Panc1 (cell line): ENCODE measurements around the gene TRIM44. TPM values are rescaled to one million over a fixed set of nuclear protein-coding genes. Genes with fewer than 3 reads are reported as not detected.

ENCODE experiments used
- ATAC-seq: fragments of 200-7000 bp; cut with Tn5 transposase; 2 replicates; pipeline ENCODE4 v1.9.1; 2020; ENCODE audit warnings: mild to moderate bottlenecking, moderate library complexity
- BruUV-seq: library from RNA; stranded (reverse); fragments of 400-500 nt; replicated peaks from 2 replicates; lab custom pipeline; 2021; lab: Mats Ljungman, UMichigan
- CTCF ChIA-PET: fragments of 300-600 bp; sonication (Branson Sonifier 250); formaldehyde crosslinking; loops from one replicate; lab custom pipeline; 2022; ENCODE audit warnings: antibody characterized with exemption; lab: Charles Lee
- POLR2A ChIA-PET: fragments of 300-600 bp; sonication (Branson Sonifier 250); formaldehyde crosslinking; loops from one replicate; lab custom pipeline; 2022; ENCODE audit warnings: antibody characterized with exemption; lab: Charles Lee
- DNase-seq: peaks from one replicate; pipeline ENCODE4 v3.0.0-alpha.2; 2010; ENCODE audit warnings: low read depth, low spot score
- H3K27ac ChIP-seq: 2 replicates; pipeline ENCODE4 v1.5.1; 2011; ENCODE audit warnings: mild to moderate bottlenecking, low read length, inconsistent platforms
- H3K27me3 ChIP-seq: fragments of 200-500 bp; sonication (Bioruptor generic); 2 replicates; pipeline ENCODE4 v1.6.0; 2014; ENCODE audit warnings: low read length, inconsistent platforms; ENCODE audit not compliant: control insufficient read depth, insufficient read depth
- H3K36me3 ChIP-seq: fragments of 200-500 bp; sonication (Bioruptor generic); 2 replicates; pipeline ENCODE4 v1.5.1; 2014; ENCODE audit warnings: inconsistent platforms, mild to moderate bottlenecking, low read length, moderate library complexity; ENCODE audit not compliant: control insufficient read depth, insufficient read depth
- H3K4me1 ChIP-seq: 2 replicates; pipeline ENCODE4 v1.5.1; 2011; ENCODE audit warnings: inconsistent platforms, mild to moderate bottlenecking, low read length, moderate library complexity; ENCODE audit not compliant: control insufficient read depth, insufficient read depth
- H3K4me3 ChIP-seq, 2 experiments: 2 replicates each; pipeline ENCODE4 v1.5.1; 2011 to 2012; ENCODE audit warnings: low read depth in 2 of 2, low read length in 2 of 2, mild to moderate bottlenecking in 2 of 2, inconsistent platforms in 1 of 2, moderate library complexity in 1 of 2
- H3K9me3 ChIP-seq: fragments of 200-500 bp; sonication (Bioruptor generic); 2 replicates; pipeline ENCODE4 v1.5.1; 2014; ENCODE audit warnings: low read depth, mild to moderate bottlenecking, inconsistent platforms, low read length, moderate library complexity; ENCODE audit not compliant: control insufficient read depth, insufficient read depth
- POLR2AphosphoS5 ChIP-seq: IDR thresholded peaks from 2 replicates; pipeline ENCODE4 v1.6.1; 2012; ENCODE audit warnings: mild to moderate bottlenecking, low read depth, low read length, moderate library complexity
- SIN3A ChIP-seq: IDR thresholded peaks from 2 replicates; pipeline ENCODE4 v1.6.1; 2012; ENCODE audit warnings: low read depth, mild to moderate bottlenecking, low read length, moderate library complexity, borderline replicate concordance; ENCODE audit not compliant: insufficient read depth
- TCF7L2 ChIP-seq: IDR thresholded peaks from 2 replicates; pipeline ENCODE4 v1.6.1; 2011; ENCODE audit warnings: mild to moderate bottlenecking, low read depth, low read length, inconsistent platforms
- in situ Hi-C: cut with HindIII; loops from 2 replicates; pipeline ENCODE4 v1.10.0; 2016; ENCODE audit warnings: low sequenced_read_pairs, low pct_unique_long_range_greater_than_20kb
- intact Hi-C: fragments of 100-400 bp; cut with micrococcal nuclease; formaldehyde crosslinking; loops from one replicate; pipeline ENCODE4 v1.10.0; 2022; ENCODE audit not compliant: unreplicated experiment
- total RNA-seq: library from RNA; stranded (reverse); gene quantifications from one replicate; pipeline ENCODE4 v1.2.1, GENCODE V29; 2021; ENCODE audit not compliant: unreplicated experiment
- TF ChIP-seq, protein P1 (sequence below), 2 experiments: IDR thresholded peaks; 2 replicates each; pipeline ENCODE4 v1.6.1; 2011 to 2012; ENCODE audit warnings: low read depth in 2 of 2, control low read depth in 1 of 2, low read length in 1 of 2, mild to moderate bottlenecking in 1 of 2, moderate library complexity in 1 of 2; ENCODE audit not compliant: insufficient read depth in 1 of 2
- TF ChIP-seq, protein P2 (sequence below): fragments of 450-650 bp; IDR thresholded peaks from 2 replicates; pipeline ENCODE4 v1.5.1; 2017; ENCODE audit warnings: mild to moderate bottlenecking

TRIM44 gene
- total RNA-seq, 1 experiment from 2014 or later = 80.3 TPM

DNA sequence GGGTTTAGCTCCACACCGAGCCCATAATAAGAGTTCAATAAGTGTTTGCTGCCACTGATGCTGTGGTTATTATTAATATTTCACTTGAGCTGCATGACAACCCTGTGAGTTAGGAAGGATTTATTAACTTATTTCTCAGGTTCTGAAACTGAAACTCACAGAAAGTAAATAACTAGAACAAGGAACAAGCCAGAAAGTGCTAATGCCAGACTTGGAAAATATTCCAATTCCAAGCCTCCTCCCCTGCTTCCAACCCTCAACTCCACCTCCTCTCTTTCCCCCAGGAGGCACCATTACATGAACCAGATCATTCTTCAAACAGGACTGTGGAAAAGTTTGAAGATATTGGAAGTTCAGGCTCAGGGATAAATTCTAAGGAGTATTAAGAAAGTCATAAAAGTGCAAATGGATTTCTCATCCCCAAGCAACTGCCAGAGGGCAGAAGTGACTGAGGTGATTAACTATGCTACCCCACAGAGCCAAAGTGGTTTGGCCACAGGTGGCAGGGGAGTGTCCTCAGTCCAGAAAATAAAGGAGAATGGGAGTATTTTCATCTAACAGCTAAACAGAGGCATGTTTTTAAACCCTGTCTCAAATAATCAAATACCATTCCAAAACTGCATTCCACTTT lies 47.5 kb upstream of the TRIM44 start:
- intact Hi-C loops = loop anchor here (5.0 to 10.0 kb wide), 3 partner anchors 207 to 532 kb away; no protein-coding TSS in a partner anchor
- Histone ChIP-seq H3K4me1 (peaks cover 18% of the 10 kb centered on the region), H3K27me3 (peaks cover 12% of the 10 kb centered on the region), H3K36me3 (no peaks in the 10 kb centered on the region), H3K27ac (no peak overlapping the region), H3K4me3 (no peak overlapping the region), H3K9me3 (no peaks in the 10 kb centered on the region)
- BruUV-seq = no TSS peak
- DNase-seq (no peak), ATAC-seq (no peak)
- in situ Hi-C loops = no loop called here
- TF ChIP-seq, protein P1, sequence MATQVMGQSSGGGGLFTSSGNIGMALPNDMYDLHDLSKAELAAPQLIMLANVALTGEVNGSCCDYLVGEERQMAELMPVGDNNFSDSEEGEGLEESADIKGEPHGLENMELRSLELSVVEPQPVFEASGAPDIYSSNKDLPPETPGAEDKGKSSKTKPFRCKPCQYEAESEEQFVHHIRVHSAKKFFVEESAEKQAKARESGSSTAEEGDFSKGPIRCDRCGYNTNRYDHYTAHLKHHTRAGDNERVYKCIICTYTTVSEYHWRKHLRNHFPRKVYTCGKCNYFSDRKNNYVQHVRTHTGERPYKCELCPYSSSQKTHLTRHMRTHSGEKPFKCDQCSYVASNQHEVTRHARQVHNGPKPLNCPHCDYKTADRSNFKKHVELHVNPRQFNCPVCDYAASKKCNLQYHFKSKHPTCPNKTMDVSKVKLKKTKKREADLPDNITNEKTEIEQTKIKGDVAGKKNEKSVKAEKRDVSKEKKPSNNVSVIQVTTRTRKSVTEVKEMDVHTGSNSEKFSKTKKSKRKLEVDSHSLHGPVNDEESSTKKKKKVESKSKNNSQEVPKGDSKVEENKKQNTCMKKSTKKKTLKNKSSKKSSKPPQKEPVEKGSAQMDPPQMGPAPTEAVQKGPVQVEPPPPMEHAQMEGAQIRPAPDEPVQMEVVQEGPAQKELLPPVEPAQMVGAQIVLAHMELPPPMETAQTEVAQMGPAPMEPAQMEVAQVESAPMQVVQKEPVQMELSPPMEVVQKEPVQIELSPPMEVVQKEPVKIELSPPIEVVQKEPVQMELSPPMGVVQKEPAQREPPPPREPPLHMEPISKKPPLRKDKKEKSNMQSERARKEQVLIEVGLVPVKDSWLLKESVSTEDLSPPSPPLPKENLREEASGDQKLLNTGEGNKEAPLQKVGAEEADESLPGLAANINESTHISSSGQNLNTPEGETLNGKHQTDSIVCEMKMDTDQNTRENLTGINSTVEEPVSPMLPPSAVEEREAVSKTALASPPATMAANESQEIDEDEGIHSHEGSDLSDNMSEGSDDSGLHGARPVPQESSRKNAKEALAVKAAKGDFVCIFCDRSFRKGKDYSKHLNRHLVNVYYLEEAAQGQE (IDR thresholded peaks at IDR 0.05; ENCODE audit: insufficient read depth in 1 of 2, low read depth in 2 of 2, low read length in 1 of 2) = no peak
- no peak for TF ChIP-seq SIN3A
- no peak for TF ChIP-seq TCF7L2
- TF ChIP-seq, protein P2, sequence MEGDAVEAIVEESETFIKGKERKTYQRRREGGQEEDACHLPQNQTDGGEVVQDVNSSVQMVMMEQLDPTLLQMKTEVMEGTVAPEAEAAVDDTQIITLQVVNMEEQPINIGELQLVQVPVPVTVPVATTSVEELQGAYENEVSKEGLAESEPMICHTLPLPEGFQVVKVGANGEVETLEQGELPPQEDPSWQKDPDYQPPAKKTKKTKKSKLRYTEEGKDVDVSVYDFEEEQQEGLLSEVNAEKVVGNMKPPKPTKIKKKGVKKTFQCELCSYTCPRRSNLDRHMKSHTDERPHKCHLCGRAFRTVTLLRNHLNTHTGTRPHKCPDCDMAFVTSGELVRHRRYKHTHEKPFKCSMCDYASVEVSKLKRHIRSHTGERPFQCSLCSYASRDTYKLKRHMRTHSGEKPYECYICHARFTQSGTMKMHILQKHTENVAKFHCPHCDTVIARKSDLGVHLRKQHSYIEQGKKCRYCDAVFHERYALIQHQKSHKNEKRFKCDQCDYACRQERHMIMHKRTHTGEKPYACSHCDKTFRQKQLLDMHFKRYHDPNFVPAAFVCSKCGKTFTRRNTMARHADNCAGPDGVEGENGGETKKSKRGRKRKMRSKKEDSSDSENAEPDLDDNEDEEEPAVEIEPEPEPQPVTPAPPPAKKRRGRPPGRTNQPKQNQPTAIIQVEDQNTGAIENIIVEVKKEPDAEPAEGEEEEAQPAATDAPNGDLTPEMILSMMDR = no peak
- TF ChIP-seq POLR2AphosphoS5 = no peak
- ChIA-PET POLR2A (no interaction called here), CTCF (interaction anchor here (0.8 kb wide), 1 partner anchor 207 kb away, joined by 3 read pairs; no protein-coding TSS in a partner anchor)

DNA sequence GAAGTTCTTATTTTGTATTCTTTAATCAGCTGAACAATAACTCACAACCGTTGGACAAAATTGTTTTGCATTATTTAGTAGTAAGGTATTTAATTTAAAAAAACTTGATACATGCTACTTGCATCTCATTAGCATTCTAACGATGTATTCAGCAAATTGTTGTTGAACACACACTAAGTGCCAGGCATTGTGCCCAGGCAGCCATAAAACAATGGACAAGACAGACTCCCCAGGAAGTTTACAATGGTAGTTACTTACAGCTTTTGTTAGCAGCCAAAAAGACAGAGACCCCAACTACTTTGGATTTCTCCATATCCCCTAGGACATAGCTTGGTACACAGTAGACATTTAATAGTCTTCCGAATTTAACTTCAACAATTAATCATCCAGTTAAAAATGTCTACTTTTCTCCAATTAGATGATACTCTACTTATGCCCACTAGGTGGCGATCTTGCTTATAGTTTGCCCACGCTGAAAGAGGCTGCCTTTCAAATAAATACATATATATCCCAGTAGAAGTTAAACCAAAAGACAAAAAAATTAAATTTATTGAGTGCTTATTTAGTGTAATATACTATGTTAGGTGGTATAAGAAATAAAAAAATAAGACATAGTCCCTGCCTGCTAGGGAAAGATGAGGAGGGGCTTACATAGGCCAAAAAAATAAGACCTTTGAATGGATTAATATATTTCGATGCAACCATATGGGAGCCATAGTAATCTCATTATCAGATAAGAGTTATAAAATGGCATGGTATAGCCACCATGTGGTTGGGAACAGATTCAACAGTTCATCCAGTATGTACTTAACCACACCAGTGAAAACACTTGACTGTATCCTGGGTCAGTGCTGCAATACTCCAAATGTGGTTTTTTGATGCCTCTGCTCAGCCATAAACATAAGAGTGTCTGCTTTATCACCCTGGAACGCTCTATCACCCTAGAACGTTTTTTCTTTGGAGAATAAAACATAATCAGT lies 46.4 kb upstream of the TRIM44 start:
- peaks cover 5% of the 10 kb centered on the region for H3K27me3 ChIP-seq
- no peaks in the 10 kb centered on the region for H3K36me3 ChIP-seq
- H3K4me1 ChIP-seq = peaks cover 27% of the 10 kb centered on the region
- in situ Hi-C loops = no loop called here
- ATAC-seq (no peak), DNase-seq (no peak)
- H3K4me3 ChIP-seq = no peak overlapping the region
- 0 out of 2 replicates have a peak overlapping the region, but pooled peaks have one; percentile 1 for H3K27ac ChIP-seq
- intact Hi-C loops = loop anchor here (1.0 to 10.0 kb wide), 4 partner anchors 206 to 650 kb away; no protein-coding TSS in a partner anchor
- no TSS peak for BruUV-seq
- ChIA-PET CTCF (interaction anchor here (0.8 to 0.9 kb wide), 2 partner anchors 206 to 515 kb away, joined by 3 read pairs; no protein-coding TSS in a partner anchor), POLR2A (no interaction called here)
- no peaks in the 10 kb centered on the region for H3K9me3 ChIP-seq
- TF ChIP-seq, protein P2 = peak; percentile 72; the same call in 1 of the 2 replicates
- TF ChIP-seq TCF7L2 = no peak
- no peak for TF ChIP-seq SIN3A
